Stimulated activated naive CD8-positive, alpha-beta T cell treated with anti-CD3 and anti-CD28 coated beads, Interleukin-15, Interleukin-2, amounts not matched to agents 100 U/mL and 50 U/mL, for 24 hours (primary cell): ENCODE measurements around the gene CST3.
A peak's percentile ranks its signal among the peaks of the same experiment; 100 is the strongest.
"Not testable (repeated sequence)": the region's sequence is repeated elsewhere in the genome, so short reads cannot be mapped to it uniquely, and the experiment has no call there.

Experiments
- ATAC-seq: fragments of 150-1000 bp; cut with Tn5 transposase; one replicate; pipeline ENCODE4 v1.10.0; 2021
- DNase-seq: peaks from one replicate; pipeline ENCODE4 v3.0.0; 2021

CST3 gene

GRCh38 chr20:23662276-23662870, 24.6 kb upstream of the CST3 start:
- ATAC-seq: peak; percentile 19
- no peak for DNase-seq

GRCh38 chr20:23661002-23661429, 23.3 kb upstream of the CST3 start:
- DNase-seq (no peak), ATAC-seq (no peak)

DNA sequence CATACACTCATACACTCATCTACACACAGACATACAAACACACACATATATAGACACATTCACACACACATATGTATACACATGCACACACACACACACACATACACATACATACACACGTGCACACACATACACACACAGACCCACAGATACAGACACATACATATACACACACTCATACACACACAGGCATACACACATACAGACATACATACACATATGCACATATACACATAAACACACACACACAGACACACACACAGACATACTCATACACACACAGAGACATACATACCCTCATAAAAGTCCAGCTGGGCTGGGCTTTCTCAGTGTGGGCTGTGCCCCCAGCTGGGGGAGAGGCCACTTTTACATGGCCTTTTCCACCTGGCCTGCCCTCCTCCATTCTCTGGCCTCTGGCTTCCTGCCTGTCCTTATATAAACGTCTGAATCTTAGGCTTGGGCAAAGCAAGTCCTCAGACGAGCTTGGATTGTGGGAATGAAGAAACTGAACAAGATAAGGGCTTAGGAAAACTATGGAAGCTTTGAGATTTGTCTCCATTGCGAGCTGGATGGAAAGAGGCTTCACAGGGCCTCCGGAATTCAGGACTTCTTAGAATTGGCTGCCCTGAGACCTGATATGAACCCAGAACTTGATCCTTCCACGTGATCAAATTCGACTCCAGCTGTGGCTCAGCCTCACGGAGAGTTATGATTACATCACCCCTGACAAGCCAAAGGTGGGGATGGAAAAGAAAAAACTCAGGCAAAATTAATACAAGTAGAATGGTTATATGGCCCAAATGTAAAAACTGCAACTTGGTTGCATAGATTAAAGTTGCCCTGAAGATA, 22.5 kb upstream of the CST3 start:
- DNase-seq: no peak
- no peak for ATAC-seq

- ATAC-seq, DNase-seq: not testable (repeated sequence)
These were observed 21.8 kb upstream of the CST3 start for GRCh38 chr20:23659610-23659988.

DNA sequence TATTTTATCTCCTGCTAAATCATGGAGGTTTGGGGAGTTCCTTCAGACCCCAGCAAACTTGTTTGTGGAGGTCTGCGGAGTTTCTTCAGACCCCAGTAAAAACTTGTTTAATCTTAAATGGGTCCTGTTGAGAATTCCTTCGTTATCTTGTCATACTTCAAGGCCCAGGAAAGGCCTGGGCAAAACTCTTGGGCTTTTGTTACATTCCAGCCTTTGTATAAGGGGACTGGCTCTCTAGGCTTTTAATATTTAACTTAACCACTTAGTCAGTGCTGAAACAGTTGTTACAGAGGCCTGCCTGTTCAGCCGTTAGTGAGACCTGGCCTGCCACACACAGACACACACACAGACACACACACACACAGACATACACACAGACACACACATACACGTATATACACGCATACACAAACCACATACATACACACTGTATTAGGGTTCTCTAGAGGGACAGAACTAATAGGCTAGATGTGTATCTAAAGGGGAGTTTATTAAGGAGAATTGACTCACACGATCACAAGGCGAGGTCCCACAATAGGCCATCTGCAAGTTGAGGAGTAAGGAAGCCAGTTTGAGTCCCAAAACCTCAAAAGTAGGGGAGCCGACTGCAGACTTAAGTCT, 21.3 kb upstream of the CST3 start:
- DNase-seq (no peak), ATAC-seq (no peak)

GRCh38 chr20:23658336-23658735, 20.6 kb upstream of the CST3 start:
- ATAC-seq: no peak
- no peak for DNase-seq

- ATAC-seq (no peak), DNase-seq (no peak)
These were observed 19.4 kb upstream of the CST3 start for GRCh38 chr20:23657202-23657601.

- no peak for DNase-seq
These were observed 18.6 kb upstream of the CST3 start for GRCh38 chr20:23656372-23656771.

GRCh38 chr20:23655491-23656211, 17.9 kb upstream of the CST3 start:
- DNase-seq (no peak), ATAC-seq (no peak)

More at GRCh38 chr20:23656372-23656771, 18.6 kb upstream of the CST3 start:
- ATAC-seq: no peak

DNA sequence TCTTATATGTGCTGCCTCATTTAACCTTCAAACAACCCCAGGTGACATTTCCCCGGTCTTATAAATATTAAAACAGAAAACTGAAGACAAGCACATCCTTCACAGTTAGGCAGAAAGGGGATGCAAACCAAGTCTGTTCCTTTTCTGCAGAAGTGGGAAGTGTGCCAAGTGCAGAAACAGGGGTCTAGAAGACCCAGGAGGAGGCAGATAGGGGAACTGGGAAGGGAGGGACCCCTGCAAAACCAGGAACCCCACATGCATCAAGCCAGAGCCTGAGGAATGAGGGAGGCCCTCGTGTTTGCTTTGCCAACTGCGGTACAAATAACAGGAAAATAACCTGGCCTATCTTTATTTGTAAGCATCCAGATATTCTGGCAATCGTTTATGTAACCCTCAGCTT, 17.0 kb upstream of the CST3 start:
- ATAC-seq: no peak
- DNase-seq: no peak

GRCh38 chr20:23654000-23654399, 16.2 kb upstream of the CST3 start:
- ATAC-seq (no peak), DNase-seq (no peak)

GRCh38 chr20:23653400-23653938, 15.7 kb upstream of the CST3 start:
- ATAC-seq (no peak), DNase-seq (no peak)

GRCh38 chr20:23652926-23653325, 15.2 kb upstream of the CST3 start:
- ATAC-seq (no peak), DNase-seq (no peak)

DNA sequence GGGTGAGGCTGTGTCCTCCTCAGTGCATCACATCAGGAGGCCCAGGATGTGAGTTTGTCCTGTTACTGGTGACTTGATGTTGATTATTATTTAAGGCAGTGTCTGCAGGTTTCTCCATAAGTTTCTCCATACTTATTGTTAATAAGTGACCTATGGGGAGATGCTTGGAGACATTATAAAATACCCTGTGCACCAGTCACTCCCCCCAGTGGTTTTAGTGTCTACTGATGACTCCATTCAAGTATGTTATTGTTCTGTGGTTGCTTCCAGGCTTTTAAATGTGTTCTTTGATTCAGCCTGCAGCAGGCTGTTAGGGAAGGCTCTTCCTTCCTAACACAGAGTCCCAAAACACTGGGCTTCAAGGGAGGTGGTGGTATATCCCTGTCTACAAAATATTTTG, 14.6 kb upstream of the CST3 start:
- ATAC-seq: no peak
- DNase-seq: no peak

- ATAC-seq (no peak), DNase-seq (no peak)
These were observed 13.4 kb upstream of the CST3 start for GRCh38 chr20:23651117-23651516.

- DNase-seq: no peak
- ATAC-seq: no peak
These were observed 12.2 kb upstream of the CST3 start for GRCh38 chr20:23649830-23650417.

DNA sequence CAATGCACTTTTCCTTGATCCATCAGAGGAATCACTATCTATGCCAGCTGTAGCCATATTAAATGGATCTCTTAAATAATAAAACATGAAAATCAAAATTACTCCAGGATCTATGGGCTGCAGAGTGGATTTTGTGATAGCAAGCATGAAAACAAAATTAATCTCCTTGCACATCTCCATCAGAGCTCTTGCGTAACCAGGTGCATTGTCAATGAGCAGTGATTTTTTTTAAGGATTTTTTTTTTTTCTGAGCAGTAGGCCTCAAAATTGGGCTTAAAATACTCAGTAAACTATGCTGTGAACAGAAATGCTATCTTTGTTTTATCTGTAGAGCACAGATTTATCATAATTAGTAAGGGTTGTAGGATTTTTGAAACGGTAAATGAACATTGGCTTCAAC, 11.5 kb upstream of the CST3 start:
- no peak for DNase-seq
- ATAC-seq: no peak

- no peak for DNase-seq
- no peak for ATAC-seq
These were observed 9.6 kb upstream of the CST3 start for GRCh38 chr20:23647346-23647745.

GRCh38 chr20:23646106-23646873, 8.5 kb upstream of the CST3 start:
- DNase-seq: no peak
- no peak for ATAC-seq

- no peak for ATAC-seq
- no peak for DNase-seq
These were observed 7.8 kb upstream of the CST3 start for GRCh38 chr20:23645575-23645974.

DNA sequence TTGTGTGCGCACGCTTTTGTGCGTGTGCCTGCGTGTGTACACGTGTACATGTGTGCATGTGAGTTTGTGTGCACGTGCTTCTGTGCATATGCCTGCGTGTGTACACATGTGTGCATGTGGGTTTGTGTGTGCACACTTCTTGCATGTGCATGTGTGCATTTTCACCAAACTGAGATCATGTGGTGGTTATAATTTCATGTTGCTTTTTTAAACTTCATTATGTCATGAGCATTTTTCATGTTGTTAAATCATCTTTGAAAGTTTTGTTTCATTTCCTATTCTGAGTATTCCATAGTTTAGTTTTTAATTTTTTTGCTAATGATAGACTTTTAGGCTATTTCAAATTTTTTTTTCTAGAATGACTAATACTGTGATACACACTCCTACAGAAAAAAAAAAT, 6.4 kb upstream of the CST3 start:
- DNase-seq: no peak
- ATAC-seq: no peak
